ENCODE data around the gene INHBA.
A peak's percentile ranks its signal among the peaks of the same experiment; 100 is the strongest.

INHBA gene

DNA sequence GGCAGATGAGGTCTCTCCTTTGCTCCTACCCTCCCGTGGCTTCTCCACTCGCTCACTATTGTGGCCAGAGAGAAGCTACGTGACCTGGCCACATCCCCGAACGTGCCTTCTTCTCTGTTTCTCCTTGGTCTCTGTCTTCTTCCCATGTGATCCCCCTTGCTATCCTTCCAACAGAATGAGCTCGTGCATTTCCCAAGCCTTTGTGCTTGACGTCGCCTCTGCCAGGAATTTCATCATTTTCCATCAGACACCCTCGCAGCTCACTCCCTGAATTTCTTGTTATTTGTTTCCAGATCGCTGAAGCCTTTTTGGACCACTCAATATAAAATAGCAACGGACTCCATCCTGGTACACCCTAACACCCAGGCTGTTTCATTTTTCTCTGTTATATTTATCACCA, 13.8 kb upstream of the INHBA start:
- H3K4me3 ChIP-seq (ENCODE audit: low read depth, low read length): no peak overlapping the region
- TF ChIP-seq, protein P1, sequence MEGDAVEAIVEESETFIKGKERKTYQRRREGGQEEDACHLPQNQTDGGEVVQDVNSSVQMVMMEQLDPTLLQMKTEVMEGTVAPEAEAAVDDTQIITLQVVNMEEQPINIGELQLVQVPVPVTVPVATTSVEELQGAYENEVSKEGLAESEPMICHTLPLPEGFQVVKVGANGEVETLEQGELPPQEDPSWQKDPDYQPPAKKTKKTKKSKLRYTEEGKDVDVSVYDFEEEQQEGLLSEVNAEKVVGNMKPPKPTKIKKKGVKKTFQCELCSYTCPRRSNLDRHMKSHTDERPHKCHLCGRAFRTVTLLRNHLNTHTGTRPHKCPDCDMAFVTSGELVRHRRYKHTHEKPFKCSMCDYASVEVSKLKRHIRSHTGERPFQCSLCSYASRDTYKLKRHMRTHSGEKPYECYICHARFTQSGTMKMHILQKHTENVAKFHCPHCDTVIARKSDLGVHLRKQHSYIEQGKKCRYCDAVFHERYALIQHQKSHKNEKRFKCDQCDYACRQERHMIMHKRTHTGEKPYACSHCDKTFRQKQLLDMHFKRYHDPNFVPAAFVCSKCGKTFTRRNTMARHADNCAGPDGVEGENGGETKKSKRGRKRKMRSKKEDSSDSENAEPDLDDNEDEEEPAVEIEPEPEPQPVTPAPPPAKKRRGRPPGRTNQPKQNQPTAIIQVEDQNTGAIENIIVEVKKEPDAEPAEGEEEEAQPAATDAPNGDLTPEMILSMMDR (IDR thresholded peaks at IDR 0.05; ENCODE audit: low read depth, low read length, missing control alignments): no peak
- DNase-seq (ENCODE audit: low read depth): no peak

DNA sequence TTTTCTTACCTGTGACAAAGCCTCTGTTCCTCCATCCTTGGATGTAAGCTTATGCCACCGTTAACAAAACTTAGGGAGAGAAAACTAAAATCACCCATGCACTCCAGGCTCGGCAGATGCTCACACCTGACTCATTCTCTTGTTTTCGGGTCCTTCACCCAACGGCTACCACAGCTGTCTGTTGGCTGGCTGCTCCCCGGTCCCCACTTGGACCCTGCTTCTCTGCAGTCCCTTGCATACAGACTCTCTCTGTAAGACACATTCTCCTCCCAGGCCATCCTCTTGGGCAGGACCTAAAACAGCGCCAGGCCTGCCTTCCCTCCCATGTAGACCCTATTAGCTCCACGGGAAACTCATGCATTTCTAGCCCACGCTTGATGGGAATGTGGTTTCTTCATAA, 12.1 kb upstream of the INHBA start:
- TF ChIP-seq, protein P1 (IDR thresholded peaks at IDR 0.05; ENCODE audit: low read depth, low read length, missing control alignments): no peak
- DNase-seq (ENCODE audit: low read depth): no peak
- H3K4me3 ChIP-seq (ENCODE audit: low read depth, low read length): no peak overlapping the region

DNA sequence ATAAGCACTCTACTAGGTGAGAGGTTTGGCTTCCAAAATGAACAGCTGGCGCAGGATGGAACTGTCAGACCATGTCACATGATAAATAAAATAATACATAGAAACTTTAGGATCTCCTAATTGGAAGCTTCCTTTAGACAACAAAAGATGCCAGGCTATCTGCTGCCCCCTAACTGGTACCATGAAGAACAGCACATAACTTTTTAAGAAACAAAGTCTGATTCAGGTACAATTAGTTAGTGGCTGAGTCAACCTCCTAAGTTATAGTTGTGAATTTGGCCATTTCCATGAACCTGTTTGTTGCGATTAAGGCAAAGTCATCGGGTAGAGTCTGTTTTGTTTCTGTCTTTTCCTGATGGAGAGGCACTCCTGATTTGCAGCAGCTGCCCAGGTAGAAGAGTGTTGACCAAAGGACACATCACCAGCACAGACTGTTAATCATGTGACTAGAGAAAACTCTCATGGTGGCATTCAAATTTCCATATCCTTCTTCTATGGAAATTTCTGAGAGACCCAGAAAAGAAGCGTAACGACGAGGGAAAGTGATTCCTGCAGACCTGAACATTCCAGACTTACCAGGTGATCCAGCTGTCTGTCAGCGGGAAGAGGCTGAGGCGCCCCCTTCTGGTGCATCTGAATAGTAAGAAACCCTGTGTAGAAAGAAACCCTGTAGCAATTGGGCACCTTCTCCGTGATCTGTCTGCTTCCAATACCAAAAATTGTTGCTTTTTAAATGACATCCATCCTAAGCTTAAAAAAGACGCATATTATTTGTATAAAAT, 8.6 kb upstream of the INHBA start:
- TF ChIP-seq, protein P1 (IDR thresholded peaks at IDR 0.05; ENCODE audit: low read depth, low read length, missing control alignments): peak; percentile 46
- no peak for DNase-seq (ENCODE audit: low read depth)
- no peak overlapping the region for H3K4me3 ChIP-seq (ENCODE audit: low read depth, low read length)

DNA sequence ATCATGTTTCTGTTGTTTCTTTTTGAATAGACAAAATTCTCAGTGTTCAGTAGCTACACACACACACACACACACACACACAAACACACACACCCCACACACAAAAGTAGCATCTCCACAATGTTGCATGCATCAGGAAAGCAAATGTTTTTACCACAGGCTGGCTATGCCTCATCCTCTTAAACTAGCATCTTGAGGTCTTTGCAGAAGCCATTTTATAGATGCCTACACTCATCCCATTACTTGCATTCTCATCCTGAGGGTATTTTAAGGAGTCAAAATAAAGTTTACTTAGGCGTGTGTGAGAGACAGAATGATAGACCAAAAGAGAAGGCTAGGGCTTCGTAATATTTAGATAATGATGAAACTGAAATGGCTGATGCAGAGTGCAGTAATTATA, 7.9 kb upstream of the INHBA start:
- no peak for DNase-seq (ENCODE audit: low read depth)
- TF ChIP-seq, protein P1 (IDR thresholded peaks at IDR 0.05; ENCODE audit: low read depth, low read length, missing control alignments): no peak
- no peak overlapping the region for H3K4me3 ChIP-seq (ENCODE audit: low read depth, low read length)

DNA sequence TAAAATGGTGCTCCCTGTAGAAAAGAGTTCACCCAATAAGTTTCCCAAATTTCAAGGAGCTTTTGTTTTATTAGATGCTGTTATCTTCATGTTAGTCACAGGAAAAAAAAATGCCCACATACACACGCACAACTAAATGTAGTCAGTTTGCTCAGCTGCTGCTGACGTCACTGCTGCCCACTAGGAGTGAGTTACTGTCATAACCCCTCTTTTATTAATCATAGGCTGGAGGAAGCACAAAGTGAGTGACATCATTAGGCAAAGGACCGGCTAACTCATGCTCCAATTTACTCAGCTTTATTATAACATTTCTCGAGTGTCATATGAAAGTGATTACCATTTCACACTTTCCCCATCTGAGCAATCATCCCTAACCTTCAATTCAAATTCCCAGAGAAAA, 6.7 kb upstream of the INHBA start:
- TF ChIP-seq, protein P1 (IDR thresholded peaks at IDR 0.05; ENCODE audit: low read depth, low read length, missing control alignments): no peak
- no peak for DNase-seq (ENCODE audit: low read depth)
- H3K4me3 ChIP-seq (ENCODE audit: low read depth, low read length): no peak overlapping the region

DNA sequence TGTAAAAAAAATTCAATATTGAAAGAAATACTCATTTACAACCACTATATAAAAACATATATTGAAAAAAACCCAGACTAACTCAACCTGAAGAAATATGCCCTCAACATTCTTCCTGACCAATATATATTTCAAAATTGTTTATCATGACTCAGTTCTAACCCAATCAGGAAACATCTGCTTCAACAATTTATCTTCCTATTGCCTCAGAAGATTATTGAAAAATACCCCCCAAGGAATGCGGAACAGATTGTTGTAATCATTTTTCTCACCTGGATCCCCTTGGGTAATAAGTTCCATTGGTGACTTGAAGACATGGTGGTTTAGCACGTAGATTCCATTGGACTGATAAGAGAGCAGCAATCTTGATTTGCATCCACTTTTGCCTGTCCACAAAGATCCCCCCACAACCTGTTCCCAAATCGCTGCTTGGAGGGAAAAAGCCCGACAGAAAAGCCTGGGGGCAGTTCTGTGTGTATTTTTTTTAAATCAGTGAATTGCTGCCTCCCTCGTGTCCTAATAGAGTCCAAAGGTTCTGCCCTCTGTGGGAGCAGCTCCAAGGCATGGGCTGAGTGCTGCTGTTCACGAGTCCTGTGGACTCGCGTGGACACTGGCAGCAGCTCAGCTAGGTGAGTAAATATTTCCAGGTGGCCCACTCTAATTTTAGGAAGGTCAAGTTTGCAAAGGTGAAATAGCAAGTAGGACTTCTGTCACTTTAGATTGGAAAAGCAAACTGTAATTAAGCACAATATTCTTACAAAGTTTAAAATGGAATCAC, 5.9 kb upstream of the INHBA start:
- TF ChIP-seq, protein P1 (IDR thresholded peaks at IDR 0.05; ENCODE audit: low read depth, low read length, missing control alignments): no peak
- DNase-seq (ENCODE audit: low read depth): no peak
- no peak overlapping the region for H3K4me3 ChIP-seq (ENCODE audit: low read depth, low read length)
